Effector memory CD4-positive, alpha-beta T cell (primary cell): ENCODE measurements around the gene IGIP.

Source experiments
- DNase-seq, 3 donors: peaks; one replicate each; pipeline ENCODE4 v3.0.0-alpha.2; 2020
- H3K27ac ChIP-seq: 2 replicates; pipeline ENCODE4 v1.7.0; 2013; ENCODE audit warnings: mild to moderate bottlenecking, low read length, moderate library complexity; ENCODE audit not compliant: insufficient read depth, poor library complexity, severe bottlenecking
- H3K27me3 ChIP-seq: replicated peaks from 2 replicates; pipeline ENCODE4 v1.7.0; 2013; ENCODE audit warnings: mild to moderate bottlenecking, low read length; ENCODE audit not compliant: insufficient read depth, control insufficient read depth, poor library complexity, severe bottlenecking
- H3K36me3 ChIP-seq: 2 replicates; pipeline ENCODE4 v1.7.0; 2013; ENCODE audit warnings: mild to moderate bottlenecking, low read length, moderate library complexity; ENCODE audit not compliant: control insufficient read depth, insufficient read depth
- H3K4me1 ChIP-seq: 2 replicates; pipeline ENCODE4 v1.7.0; 2013; ENCODE audit warnings: low read length, mild to moderate bottlenecking; ENCODE audit not compliant: control insufficient read depth, insufficient read depth, poor library complexity, severe bottlenecking
- H3K4me3 ChIP-seq: 2 replicates; pipeline ENCODE4 v1.7.0; 2013; ENCODE audit warnings: low read length, low read depth, mild to moderate bottlenecking; ENCODE audit not compliant: insufficient read depth, poor library complexity, severe bottlenecking
- H3K9me3 ChIP-seq: 2 replicates; pipeline ENCODE4 v1.7.0; 2013; ENCODE audit warnings: mild to moderate bottlenecking, low read length, moderate library complexity; ENCODE audit not compliant: control insufficient read depth

Gene IGIP

GRCh38 chr5:140175367-140176030 is 49.8 kb downstream of the IGIP start:
- no peaks in the 10 kb centered on the region for H3K27me3 ChIP-seq
- peak; percentile 48 to 59 (median 51) for DNase-seq
- H3K4me3 ChIP-seq = peak overlapping the region; percentile 68
- H3K36me3 ChIP-seq = no peaks in the 10 kb centered on the region
- H3K27ac ChIP-seq = peak overlapping the region; percentile 84
- peaks cover 10% of the 10 kb centered on the region for H3K4me1 ChIP-seq
- no peaks in the 10 kb centered on the region for H3K9me3 ChIP-seq

GRCh38 chr5:140176031-140176387 is 50.3 kb downstream of the IGIP start:
- Histone ChIP-seq H3K36me3 (no peaks in the 10 kb centered on the region), H3K27ac (peak overlapping the region; percentile 84), H3K9me3 (no peaks in the 10 kb centered on the region), H3K27me3 (no peaks in the 10 kb centered on the region), H3K4me1 (peaks cover 10% of the 10 kb centered on the region), H3K4me3 (peak overlapping the region; percentile 68)
- no peak for DNase-seq

DNA sequence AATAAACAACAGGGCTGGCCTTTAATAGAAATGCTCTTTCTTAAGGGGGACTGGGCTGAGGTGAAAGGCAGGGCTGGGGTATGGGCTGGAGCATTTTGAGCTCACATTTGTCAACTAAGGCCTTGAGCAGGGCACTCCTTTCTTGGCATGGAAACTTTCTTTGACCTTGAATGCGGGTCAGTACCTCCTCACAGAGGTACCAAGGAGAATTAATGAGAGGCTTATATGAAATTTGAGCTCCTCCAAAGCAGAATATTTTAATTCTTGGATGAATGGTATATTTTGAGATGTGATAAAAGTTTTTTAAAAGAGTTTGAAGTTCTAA is 52.3 kb downstream of the IGIP start:
- Histone ChIP-seq H3K36me3 (no peaks in the 10 kb centered on the region), H3K27ac (no peak overlapping the region), H3K27me3 (no peaks in the 10 kb centered on the region), H3K4me3 (no peak overlapping the region), H3K4me1 (peaks cover 10% of the 10 kb centered on the region), H3K9me3 (no peaks in the 10 kb centered on the region)
- DNase-seq = no peak

DNA sequence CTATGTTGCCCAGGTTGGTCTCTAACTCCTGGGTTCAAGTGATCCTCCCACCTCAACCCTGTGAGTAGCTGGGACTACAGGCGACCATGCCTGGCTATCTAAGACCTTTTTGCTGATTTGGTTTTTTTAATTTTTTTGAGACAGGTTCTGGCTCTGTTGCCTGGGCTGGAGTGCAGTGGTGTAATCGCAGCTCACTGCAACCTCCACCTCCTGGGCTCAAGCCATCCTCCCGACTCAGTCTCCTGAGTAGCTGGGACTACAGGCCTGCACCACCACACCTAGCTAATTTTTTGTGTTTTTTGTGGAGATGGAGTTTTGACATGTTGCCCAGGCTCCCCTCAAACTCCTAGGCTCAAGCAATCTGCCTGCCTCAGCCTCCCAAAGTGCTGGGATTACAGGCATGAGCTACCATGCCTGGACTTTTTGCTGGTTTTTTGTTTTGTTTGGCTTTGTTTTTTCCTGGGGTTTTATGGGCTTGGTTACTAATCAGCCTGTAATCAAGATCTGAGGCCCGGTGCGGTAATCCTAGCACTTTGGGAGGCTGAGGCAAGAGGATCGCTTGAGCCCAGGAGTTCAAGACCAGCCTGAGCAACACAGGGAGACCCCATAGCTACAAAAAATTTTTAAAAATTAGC is 52.9 kb downstream of the IGIP start:
- DNase-seq = no peak
- peaks cover 10% of the 10 kb centered on the region for H3K4me1 ChIP-seq
- no peaks in the 10 kb centered on the region for H3K9me3 ChIP-seq
- H3K27me3 ChIP-seq = no peaks in the 10 kb centered on the region
- H3K27ac ChIP-seq = no peak overlapping the region
- H3K36me3 ChIP-seq = no peaks in the 10 kb centered on the region
- no peak overlapping the region for H3K4me3 ChIP-seq
